HG03457 (cell line): Measurements from ENCODE around the gene AARS2.

ENCODE experiments used
- ATAC-seq: cut with Tn5 transposase; IDR thresholded peaks from one replicate; pipeline ENCODE4 v1.9.1; 2021; ENCODE audit warnings: moderate number of reproducible peaks; ENCODE audit not compliant: unreplicated experiment

AARS2 gene

GRCh38 chr6:44251576-44252524 lies 61.3 kb downstream of the AARS2 start:
- ATAC-seq: no peak

GRCh38 chr6:44250718-44251123 lies 62.4 kb downstream of the AARS2 start:
- ATAC-seq: no peak

GRCh38 chr6:44250067-44250717 lies 63.0 kb downstream of the AARS2 start:
- ATAC-seq: no peak
